K562 (cell line): ENCODE results near the gene CYB5D1. TPM values are rescaled to one million over a fixed set of nuclear protein-coding genes. Genes with fewer than 3 reads are reported as not detected.

Source experiments
- EWSR1 ChIP-seq: fragments of 450-650 bp; IDR thresholded peaks from 2 replicates; pipeline ENCODE4 v1.6.1; 2018; ENCODE audit warnings: borderline replicate concordance, mild to moderate bottlenecking, low read depth, moderate library complexity; ENCODE audit not compliant: partially characterized antibody
- KDM4B ChIP-seq, 2 experiments: fragments of 450-650 bp in 1 of 2; sonication (generic) in 1 of 2; IDR thresholded peaks; 2 replicates each; pipeline ENCODE4 v1.6.1; 2016 to 2017; ENCODE audit warnings: borderline replicate concordance in 2 of 2, antibody characterized with exemption in 1 of 2, low read depth in 1 of 2, mild to moderate bottlenecking in 1 of 2
- MAFF ChIP-seq: IDR thresholded peaks from 2 replicates; pipeline ENCODE4 v1.6.1; 2012; ENCODE audit warnings: low read length, improper control_type of control experiment
- MEIS2 ChIP-seq: fragments of 450-650 bp; IDR thresholded peaks from 2 replicates; pipeline ENCODE4 v1.6.1; 2014; ENCODE audit warnings: mild to moderate bottlenecking; ENCODE audit not compliant: partially characterized antibody
- POLR2B ChIP-seq: fragments of 450-650 bp; IDR thresholded peaks from 2 replicates; pipeline ENCODE4 v1.6.1; 2018; ENCODE audit warnings: low read depth; ENCODE audit not compliant: partially characterized antibody
- RFX7 ChIP-seq: fragments of 250-450 bp; sonication (Bioruptor Pico); IDR thresholded peaks from 2 replicates; pipeline ENCODE4 v1.5.1; 2021; ENCODE audit warnings: mild to moderate bottlenecking
- ZBTB17 ChIP-seq: fragments of 450-650 bp; formaldehyde crosslinking; IDR thresholded peaks from 2 replicates; pipeline ENCODE4 v1.4.0; 2020; ENCODE audit warnings: mild to moderate bottlenecking
- ZNF134 ChIP-seq: fragments of 250-450 bp; sonication (Bioruptor Pico); conservative IDR thresholded peaks from 2 replicates; pipeline ENCODE4 v1.4.0; 2020
- ZNF197 ChIP-seq: fragments of 200-800 bp; sonication (Bioruptor generic); IDR thresholded peaks from 2 replicates; pipeline ENCODE4 v1.6.1; 2016; ENCODE audit warnings: low read depth, missing genetic modification characterization, missing compliant biosample characterization
- ZNF695 ChIP-seq: fragments of 450-650 bp; formaldehyde crosslinking; IDR thresholded peaks from 2 replicates; pipeline ENCODE4 v1.4.0; 2020; ENCODE audit warnings: mild to moderate bottlenecking, moderate library complexity
- ZNF717 ChIP-seq: fragments of 250-450 bp; sonication (Bioruptor Pico); IDR thresholded peaks from 2 replicates; pipeline ENCODE4 v1.5.0; 2021
- ZSCAN29 ChIP-seq: fragments of 450-650 bp; IDR thresholded peaks from 2 replicates; pipeline ENCODE4 v1.6.1; 2017
- polyA plus RNA-seq, 8 experiments: library from polyadenylated mRNA; depleted of rRNA in 4 of 8; stranded (reverse) in 5 of 8; unstranded in 3 of 8; fragments of >200 nt; fragmentation: Nextera tagmentation in 2 of 8; fragmentation: Illumina TruSeq in 1 of 8; extraction: Ambion mirVana in 2 of 8; extraction: Trizol in 1 of 8; gene quantifications; 2 replicates each; pipeline versions ENCODE4 v1.2.1 to v1.2.3, GENCODE V29; 2011 to 2014; ENCODE audit warnings: inconsistent platforms in 1 of 8, missing spikeins in 1 of 8
- total RNA-seq, 7 experiments: library from RNA; depleted of rRNA in 6 of 7; stranded (reverse); fragments of >200 nt in 6 of 7; fragmentation: Illumina TruSeq in 2 of 7; extraction: Trizol in 2 of 7; gene quantifications; 2 replicates each; pipeline versions ENCODE4 v1.2.1 to v1.2.3, GENCODE V29; 2011 to 2021; ENCODE audit warnings: low replicate concordance in 1 of 7
- TF ChIP-seq, protein P1 (sequence below): fragments of 450-650 bp; formaldehyde crosslinking; IDR thresholded peaks from 2 replicates; pipeline ENCODE4 v1.4.0; 2020; ENCODE audit warnings: mild to moderate bottlenecking
- TF ChIP-seq, protein P2 (sequence below): sonication (generic); formaldehyde crosslinking; IDR thresholded peaks from 2 replicates; pipeline ENCODE4 v1.8.0; 2023; ENCODE audit warnings: missing genetic modification reagents, mild to moderate bottlenecking, borderline replicate concordance
- TF ChIP-seq, protein P3 (sequence below): fragments of 450-650 bp; formaldehyde crosslinking; IDR thresholded peaks from 2 replicates; pipeline ENCODE4 v1.4.0; 2022; ENCODE audit warnings: missing genetic modification characterization
- TF ChIP-seq, protein P4 (sequence below): fragments of 450-650 bp; IDR thresholded peaks from 2 replicates; pipeline ENCODE4 v1.7.0; 2016; ENCODE audit warnings: borderline replicate concordance

Gene CYB5D1
- total and polyA plus RNA-seq, 9 of the 15 experiments (the other 6 are each of a cell fraction or from before 2014, with no cell fraction given): 2.4 to 7.9 (median 5.7) TPM

DNA sequence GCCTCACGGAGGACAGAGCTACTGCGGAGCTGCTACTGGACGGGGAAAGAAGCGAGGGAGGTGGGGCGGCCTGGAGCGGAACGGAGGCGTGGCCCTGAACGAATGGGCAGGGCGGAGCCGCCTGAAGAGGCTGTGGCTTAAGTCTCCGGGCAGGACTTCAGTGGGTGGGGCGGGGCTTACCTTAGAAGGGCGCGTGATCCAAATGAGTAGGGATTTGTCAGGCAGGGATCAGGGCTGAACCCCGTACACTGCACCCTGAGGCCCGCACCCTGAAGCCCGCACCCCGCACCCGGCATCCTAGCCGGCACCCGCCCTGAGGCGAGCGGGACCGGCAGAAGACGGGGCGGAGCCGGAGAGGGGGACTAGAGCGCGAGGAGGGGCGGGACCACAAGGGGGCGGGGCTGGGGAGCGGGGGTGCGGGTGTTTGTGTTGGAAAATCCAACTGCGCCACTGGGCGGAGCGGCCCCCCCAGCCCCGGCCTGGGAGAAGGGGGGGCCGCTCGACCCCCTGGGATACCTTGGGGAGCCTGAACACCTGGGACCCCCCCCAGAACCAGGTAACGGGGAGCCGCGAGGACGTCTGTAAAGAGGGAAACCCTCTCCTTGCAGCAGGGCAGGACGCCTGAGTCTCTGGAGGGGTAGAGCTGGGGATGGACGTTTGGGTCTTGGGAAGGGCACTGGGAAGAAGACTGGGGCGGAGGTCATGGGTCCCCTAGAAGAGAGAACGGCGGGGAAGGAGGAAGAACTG is 23.8 kb upstream of the CYB5D1 start, which contains the start of gene KDM6B (continued):
- TF ChIP-seq, protein P1, sequence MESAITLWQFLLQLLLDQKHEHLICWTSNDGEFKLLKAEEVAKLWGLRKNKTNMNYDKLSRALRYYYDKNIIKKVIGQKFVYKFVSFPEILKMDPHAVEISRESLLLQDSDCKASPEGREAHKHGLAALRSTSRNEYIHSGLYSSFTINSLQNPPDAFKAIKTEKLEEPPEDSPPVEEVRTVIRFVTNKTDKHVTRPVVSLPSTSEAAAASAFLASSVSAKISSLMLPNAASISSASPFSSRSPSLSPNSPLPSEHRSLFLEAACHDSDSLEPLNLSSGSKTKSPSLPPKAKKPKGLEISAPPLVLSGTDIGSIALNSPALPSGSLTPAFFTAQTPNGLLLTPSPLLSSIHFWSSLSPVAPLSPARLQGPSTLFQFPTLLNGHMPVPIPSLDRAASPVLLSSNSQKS (CRISPR knock-in tag): no peak
- no peak for TF ChIP-seq ZNF695 (CRISPR knock-in tag)
- TF ChIP-seq ZNF134 (CRISPR knock-in tag): no peak
- TF ChIP-seq, protein P2, sequence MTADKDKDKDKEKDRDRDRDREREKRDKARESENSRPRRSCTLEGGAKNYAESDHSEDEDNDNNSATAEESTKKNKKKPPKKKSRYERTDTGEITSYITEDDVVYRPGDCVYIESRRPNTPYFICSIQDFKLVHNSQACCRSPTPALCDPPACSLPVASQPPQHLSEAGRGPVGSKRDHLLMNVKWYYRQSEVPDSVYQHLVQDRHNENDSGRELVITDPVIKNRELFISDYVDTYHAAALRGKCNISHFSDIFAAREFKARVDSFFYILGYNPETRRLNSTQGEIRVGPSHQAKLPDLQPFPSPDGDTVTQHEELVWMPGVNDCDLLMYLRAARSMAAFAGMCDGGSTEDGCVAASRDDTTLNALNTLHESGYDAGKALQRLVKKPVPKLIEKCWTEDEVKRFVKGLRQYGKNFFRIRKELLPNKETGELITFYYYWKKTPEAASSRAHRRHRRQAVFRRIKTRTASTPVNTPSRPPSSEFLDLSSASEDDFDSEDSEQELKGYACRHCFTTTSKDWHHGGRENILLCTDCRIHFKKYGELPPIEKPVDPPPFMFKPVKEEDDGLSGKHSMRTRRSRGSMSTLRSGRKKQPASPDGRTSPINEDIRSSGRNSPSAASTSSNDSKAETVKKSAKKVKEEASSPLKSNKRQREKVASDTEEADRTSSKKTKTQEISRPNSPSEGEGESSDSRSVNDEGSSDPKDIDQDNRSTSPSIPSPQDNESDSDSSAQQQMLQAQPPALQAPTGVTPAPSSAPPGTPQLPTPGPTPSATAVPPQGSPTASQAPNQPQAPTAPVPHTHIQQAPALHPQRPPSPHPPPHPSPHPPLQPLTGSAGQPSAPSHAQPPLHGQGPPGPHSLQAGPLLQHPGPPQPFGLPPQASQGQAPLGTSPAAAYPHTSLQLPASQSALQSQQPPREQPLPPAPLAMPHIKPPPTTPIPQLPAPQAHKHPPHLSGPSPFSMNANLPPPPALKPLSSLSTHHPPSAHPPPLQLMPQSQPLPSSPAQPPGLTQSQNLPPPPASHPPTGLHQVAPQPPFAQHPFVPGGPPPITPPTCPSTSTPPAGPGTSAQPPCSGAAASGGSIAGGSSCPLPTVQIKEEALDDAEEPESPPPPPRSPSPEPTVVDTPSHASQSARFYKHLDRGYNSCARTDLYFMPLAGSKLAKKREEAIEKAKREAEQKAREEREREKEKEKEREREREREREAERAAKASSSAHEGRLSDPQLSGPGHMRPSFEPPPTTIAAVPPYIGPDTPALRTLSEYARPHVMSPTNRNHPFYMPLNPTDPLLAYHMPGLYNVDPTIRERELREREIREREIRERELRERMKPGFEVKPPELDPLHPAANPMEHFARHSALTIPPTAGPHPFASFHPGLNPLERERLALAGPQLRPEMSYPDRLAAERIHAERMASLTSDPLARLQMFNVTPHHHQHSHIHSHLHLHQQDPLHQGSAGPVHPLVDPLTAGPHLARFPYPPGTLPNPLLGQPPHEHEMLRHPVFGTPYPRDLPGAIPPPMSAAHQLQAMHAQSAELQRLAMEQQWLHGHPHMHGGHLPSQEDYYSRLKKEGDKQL (CRISPR knock-in tag): no peak
- TF ChIP-seq ZNF197: no peak
- no peak for TF ChIP-seq POLR2B
- TF ChIP-seq EWSR1: no peak
- TF ChIP-seq ZSCAN29: no peak
- no peak for TF ChIP-seq ZBTB17 (CRISPR knock-in tag)
- no peak for TF ChIP-seq ZNF717 (CRISPR knock-in tag)
- no peak for TF ChIP-seq MAFF
- TF ChIP-seq RFX7 (CRISPR knock-in tag): no peak
- TF ChIP-seq KDM4B (IDR thresholded peaks at IDR 0.05; ENCODE audit: borderline replicate concordance in 2 of 2, low read depth in 1 of 2): no peak
- TF ChIP-seq, protein P3, sequence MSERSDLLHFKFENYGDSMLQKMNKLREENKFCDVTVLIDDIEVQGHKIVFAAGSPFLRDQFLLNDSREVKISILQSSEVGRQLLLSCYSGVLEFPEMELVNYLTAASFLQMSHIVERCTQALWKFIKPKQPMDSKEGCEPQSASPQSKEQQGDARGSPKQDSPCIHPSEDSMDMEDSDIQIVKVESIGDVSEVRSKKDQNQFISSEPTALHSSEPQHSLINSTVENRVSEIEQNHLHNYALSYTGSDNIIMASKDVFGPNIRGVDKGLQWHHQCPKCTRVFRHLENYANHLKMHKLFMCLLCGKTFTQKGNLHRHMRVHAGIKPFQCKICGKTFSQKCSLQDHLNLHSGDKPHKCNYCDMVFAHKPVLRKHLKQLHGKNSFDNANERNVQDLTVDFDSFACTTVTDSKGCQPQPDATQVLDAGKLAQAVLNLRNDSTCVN (CRISPR knock-in tag): no peak
- no peak for TF ChIP-seq MEIS2
- TF ChIP-seq, protein P4, sequence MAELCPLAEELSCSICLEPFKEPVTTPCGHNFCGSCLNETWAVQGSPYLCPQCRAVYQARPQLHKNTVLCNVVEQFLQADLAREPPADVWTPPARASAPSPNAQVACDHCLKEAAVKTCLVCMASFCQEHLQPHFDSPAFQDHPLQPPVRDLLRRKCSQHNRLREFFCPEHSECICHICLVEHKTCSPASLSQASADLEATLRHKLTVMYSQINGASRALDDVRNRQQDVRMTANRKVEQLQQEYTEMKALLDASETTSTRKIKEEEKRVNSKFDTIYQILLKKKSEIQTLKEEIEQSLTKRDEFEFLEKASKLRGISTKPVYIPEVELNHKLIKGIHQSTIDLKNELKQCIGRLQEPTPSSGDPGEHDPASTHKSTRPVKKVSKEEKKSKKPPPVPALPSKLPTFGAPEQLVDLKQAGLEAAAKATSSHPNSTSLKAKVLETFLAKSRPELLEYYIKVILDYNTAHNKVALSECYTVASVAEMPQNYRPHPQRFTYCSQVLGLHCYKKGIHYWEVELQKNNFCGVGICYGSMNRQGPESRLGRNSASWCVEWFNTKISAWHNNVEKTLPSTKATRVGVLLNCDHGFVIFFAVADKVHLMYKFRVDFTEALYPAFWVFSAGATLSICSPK: no peak
